Stimulated activated CD8-positive, alpha-beta memory T cell treated with anti-CD3 and anti-CD28 coated beads, Interleukin-15, amount 100 ng/mL, for 24 hours (primary cell): ENCODE results near the gene TRHDE.

Source experiments
- DNase-seq: peaks from one replicate; pipeline ENCODE4 v3.0.0-alpha.2; 2020; ENCODE audit warnings: low read depth

TRHDE gene

DNA sequence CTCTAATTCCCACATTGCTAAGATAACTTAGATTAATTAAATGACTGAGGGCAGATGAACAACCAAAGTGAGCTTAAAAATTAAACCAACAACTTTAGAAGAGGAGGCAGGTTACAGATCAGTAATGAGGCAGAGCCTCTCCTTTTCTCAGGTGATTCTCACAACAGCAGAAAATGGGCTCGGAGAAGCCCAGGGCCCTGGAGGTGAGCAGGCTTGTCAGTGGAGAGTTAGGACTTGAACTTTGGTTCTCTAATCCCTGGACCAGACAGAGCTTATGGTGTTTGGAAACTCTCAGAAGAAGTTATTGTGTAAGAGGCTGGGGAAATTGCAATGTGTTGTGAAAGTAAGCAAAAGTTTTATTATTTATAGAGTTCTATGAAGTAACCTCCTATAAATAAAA lies 2.8 kb downstream of the TRHDE start:
- no peak for DNase-seq

GRCh38 chr12:72275526-72275925 lies 3.4 kb downstream of the TRHDE start:
- DNase-seq = no peak

- no peak for DNase-seq
Observed at GRCh38 chr12:72276181-72276805, 4.1 kb downstream of the TRHDE start.

DNA sequence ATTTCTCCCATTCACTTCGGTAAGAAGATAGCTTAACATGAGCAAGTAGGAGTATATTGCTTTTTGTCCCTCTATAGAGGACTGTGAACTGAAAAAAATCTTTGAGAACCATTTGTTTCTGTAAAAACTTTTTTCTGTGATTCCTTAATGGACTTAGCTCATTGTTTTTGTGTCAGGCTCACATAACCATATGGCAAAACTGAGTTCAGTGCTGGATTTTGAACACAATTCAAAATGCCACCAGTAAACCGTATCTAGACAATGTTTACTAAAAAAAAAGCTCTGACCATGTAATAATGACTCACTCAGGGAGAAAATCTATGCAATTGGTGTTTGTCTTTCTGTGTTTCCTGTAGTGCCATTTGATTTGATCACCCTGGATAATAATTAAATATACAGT lies 5.2 kb downstream of the TRHDE start:
- no peak for DNase-seq

- DNase-seq = no peak
Observed at GRCh38 chr12:72278894-72279293, 6.7 kb downstream of the TRHDE start.

DNA sequence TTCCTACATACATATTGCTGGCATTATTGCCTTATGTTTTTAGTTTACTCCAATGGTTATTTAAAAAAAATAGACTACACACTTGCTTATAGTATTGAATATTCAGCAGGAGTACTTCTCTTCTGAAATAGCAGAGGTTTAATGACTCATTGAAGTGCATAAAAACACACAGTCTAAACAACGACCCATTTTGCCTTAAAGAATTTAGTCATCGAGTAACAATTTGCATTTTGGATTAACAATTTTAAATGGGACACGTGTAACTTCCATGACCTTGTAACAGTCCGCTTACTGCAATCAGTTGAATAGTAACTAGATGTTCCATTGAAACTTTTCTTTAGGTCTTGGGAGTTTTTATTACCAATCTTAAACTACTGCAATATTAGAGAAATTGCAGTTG lies 9.0 kb downstream of the TRHDE start:
- no peak for DNase-seq

DNA sequence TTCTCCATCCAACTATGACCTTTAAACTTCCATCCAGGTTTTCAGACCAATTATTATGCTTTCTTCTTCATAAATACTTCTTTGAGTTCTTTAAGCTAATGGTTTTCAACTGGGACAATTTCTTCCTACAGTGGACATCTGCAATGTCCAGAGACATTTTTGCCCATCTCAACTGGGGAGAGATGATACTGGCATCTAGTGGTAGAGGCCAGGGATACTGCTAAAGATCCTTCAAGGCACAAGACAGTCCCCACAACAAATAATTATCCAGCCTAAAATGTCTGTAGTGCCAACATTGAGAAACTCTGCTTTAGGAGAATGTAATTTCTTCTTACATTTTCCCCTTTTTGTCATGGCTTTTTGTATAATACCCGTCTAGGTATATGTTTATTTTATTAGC lies 10.6 kb downstream of the TRHDE start:
- DNase-seq = no peak

GRCh38 chr12:72285861-72286260 lies 13.7 kb downstream of the TRHDE start:
- no peak for DNase-seq

DNA sequence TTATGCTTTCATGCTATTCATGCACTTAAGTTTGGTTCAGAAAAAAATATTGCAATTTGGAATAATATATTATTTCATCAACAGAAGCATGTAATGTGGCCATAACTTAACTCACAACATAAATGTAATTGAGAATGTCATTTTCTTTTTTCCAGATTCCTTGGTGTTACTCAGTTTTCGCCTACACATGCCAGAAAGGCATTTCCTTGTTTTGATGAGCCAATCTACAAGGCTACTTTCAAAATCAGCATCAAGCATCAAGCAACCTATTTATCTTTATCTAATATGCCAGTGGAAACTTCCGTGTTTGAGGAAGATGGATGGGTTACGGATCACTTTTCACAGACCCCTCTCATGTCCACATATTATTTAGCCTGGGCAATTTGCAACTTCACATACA lies 14.4 kb downstream of the TRHDE start:
- DNase-seq = no peak

GRCh38 chr12:72288436-72288835 lies 16.3 kb downstream of the TRHDE start:
- DNase-seq = no peak

- DNase-seq = no peak
Observed at GRCh38 chr12:72288911-72289310, 16.7 kb downstream of the TRHDE start.

GRCh38 chr12:72289633-72290032 lies 17.5 kb downstream of the TRHDE start:
- no peak for DNase-seq

- no peak for DNase-seq
Observed at GRCh38 chr12:72291175-72291574, 19.0 kb downstream of the TRHDE start.

DNA sequence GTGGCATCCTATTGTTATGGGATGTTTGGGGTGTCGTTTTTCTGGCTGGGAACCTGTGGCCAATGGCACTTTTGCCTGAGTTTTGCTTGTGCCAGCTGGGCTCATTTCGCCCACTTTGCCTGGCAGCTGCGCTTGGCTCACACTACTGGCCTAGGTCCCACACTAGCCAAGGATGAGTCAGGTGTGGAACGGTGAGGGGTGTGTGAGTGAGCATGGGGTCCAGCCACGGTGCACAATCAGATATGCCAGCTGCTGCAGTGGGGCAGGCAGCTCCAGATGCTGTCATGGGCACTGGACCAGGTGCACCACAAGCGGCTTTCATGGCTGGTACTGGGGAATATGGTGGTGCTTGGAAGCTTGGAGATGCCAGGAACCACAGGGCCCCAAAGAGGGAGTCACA lies 21.5 kb downstream of the TRHDE start:
- no peak for DNase-seq

GRCh38 chr12:72295101-72295500 lies 22.9 kb downstream of the TRHDE start:
- no peak for DNase-seq

GRCh38 chr12:72295744-72296143 lies 23.6 kb downstream of the TRHDE start:
- no peak for DNase-seq

- no peak for DNase-seq
Observed at GRCh38 chr12:72296389-72296788, 24.2 kb downstream of the TRHDE start.

DNA sequence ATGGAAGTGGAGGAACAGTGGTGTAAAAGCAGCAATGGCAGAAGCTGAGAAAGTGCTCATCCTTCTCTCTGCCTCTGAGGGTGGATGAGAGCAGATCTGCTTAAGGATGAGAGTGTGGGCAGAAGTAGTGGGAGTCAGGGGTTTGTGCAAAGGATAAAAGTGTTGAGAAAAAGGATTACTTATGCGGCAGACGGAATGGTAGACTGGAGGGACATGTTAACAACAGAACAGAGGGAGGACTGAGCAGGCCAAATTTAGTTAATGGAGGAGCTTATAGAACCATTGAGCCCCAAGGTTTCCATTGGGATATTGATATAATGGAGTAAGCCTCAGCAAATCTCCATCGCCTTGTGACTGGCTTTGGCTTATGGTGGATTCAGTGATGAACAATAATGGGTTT lies 25.5 kb downstream of the TRHDE start:
- DNase-seq = no peak

DNA sequence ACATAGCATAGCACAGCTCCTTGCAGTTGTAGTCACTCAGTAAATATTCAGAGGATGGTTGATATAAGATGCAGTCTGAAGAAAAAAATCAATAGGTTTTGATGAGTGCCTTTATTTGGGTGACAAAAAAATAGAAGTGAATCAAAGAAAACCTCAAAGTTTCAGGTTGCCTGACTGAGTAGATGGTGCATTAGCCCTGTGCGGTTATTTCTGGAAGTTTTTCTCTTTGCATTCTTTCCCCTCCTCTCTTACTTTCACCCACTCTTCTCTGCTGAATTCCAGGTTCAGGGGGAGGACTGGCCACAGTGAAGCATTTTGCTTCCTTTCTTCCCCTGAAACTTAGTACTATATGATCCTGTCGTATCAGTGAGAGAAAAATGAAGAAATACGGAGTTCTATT lies 28.6 kb downstream of the TRHDE start:
- no peak for DNase-seq

GRCh38 chr12:72304751-72305150 lies 32.6 kb downstream of the TRHDE start:
- no peak for DNase-seq

- no peak for DNase-seq
Observed at GRCh38 chr12:72307229-72307628, 35.1 kb downstream of the TRHDE start.

- no peak for DNase-seq
Observed at GRCh38 chr12:72311946-72312345, 39.8 kb downstream of the TRHDE start.

DNA sequence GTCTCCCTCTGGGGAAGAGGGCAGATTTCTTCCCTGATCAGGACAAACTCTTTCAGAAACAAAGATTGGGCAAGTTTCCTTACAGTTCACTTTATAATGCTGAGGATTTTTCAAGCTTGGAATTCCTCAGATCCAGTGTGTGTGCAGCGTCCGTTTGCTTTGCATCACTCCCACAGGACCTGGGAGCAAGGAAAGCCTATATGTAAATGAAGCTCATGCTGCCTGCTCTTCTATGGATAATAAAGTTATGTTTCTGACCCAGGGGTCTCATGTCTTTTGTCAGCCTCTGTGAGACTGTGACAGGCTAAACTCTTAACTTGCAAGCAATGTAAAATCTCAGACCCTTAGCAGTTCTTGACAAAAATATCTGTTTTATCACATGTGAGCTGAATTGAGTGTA lies 41.6 kb downstream of the TRHDE start:
- no peak for DNase-seq

DNA sequence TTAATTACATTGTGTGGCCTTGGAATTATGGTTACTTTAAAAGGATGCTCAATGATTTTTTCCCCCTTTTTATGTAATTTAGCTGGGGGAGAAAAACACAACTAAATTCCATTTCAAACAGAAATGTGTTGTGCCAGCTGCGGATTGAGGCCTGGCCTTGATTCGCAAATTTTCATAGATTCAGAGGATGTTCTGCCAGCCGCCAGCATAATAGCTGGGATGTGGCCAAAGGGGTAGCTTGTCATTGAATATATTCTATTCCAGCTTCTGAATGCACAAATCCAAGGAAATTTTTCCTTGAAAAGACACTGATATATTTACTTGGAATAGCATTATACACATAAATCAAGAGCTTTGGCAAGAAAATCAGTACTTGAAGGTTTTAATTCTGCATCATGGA lies 43.7 kb downstream of the TRHDE start:
- no peak for DNase-seq

- DNase-seq = no peak
Observed at GRCh38 chr12:72318341-72318740, 46.2 kb downstream of the TRHDE start.
